SHP77 treated with DMSO at 0.1 percent for 48 hours (cell line): ENCODE measurements around the gene NIPSNAP3A.

Experiments used
- DNase-seq: peaks from one replicate; lab custom pipeline; 2025; lab: John Stamatoyannopoulos, UW

The NIPSNAP3A gene

GRCh38 chr9:104774831-104775573 is 27.5 kb downstream of the NIPSNAP3A start:
- no peak for DNase-seq

GRCh38 chr9:104775574-104775936 is 28.1 kb downstream of the NIPSNAP3A start:
- no peak for DNase-seq

DNA sequence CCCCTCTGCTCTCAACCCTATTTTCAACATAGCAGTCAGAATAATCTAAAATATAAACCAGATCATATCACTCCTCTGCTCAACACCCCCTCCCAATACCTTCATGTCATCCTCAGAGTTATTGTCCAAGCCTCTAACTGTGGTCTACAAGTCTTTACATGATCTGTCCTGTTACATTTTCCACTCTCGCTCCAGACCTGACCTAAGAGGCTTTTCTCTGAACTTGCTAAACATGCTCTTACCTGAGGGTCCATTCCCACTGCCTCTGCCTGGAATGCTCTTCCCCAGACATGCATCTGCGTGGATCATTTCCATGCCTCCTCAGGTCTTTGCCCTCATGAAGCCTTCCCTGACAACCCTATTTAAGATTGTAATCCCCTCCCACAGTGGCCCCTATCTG is 28.5 kb downstream of the NIPSNAP3A start:
- DNase-seq: no peak

- no peak for DNase-seq
Observed at GRCh38 chr9:104776797-104777196, 29.3 kb downstream of the NIPSNAP3A start.

DNA sequence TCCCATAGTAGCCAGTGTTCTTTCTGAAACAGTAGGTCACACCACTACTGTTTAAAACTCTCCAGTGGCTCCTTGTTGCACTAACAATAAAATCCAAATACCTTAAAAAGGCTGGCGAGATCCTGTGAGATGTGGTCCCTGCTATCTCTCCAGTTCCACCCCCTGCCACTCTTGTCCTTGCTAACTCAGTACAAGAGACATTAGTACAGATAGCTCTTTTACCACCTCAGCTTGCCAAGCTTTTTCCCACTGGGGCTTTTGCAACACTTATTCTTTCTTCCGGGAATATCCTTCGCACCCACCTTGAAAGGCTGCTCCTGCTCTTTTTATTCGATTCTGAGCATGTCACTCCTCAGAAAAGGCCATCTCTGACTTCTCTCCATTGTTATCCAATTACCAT is 31.3 kb downstream of the NIPSNAP3A start:
- DNase-seq: no peak

- DNase-seq: no peak
Observed at GRCh38 chr9:104779334-104779733, 31.9 kb downstream of the NIPSNAP3A start.

- DNase-seq: no peak
Observed at GRCh38 chr9:104779946-104780535, 32.6 kb downstream of the NIPSNAP3A start.

DNA sequence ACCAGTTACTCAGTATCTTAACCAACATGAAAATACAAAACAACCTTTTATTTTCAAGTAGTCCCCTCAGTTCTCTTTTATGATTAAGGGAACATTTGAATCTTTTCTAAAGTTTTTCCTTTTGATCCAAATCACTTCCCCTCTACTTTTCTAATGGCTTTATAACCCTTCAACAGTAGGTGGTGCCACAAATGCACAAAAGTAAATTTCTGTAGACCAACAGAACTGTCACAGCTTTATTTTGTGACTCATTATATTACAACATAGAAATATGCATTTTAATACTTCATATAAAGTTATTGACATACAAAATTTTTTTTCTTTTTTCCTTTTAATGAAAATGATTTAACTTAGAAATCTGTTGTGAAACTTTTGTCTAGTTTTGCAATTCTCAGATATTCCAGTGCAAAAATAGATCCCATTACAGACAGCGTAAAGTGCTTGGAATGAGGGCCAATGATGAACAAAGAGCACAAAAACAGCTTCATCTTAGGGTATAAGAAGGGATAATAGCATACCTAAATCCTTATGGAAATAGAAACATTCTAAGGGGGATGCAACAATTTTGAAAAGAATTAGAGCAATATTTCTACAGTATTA is 33.4 kb downstream of the NIPSNAP3A start:
- peak; percentile 8 for DNase-seq

- no peak for DNase-seq
Observed at GRCh38 chr9:104783588-104783987, 36.1 kb downstream of the NIPSNAP3A start.

DNA sequence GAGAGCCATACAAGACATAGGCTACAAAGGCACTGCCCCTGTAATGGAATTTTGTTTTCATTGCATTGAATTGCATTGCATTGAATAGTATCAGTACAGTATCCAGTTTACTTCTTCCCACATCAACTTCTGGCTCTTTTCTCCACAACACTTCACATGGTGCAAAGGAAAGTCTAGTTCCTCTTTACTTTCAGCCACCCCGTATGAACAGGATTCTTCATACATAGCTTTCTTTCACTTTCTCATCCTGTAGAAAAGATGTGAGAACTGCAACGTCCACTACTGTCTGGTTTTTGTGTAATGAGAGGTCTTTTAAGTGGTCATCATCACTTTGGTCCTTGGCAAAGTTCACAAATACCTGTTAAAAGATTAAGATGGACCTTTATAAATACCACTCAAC is 36.6 kb downstream of the NIPSNAP3A start:
- DNase-seq: no peak

DNA sequence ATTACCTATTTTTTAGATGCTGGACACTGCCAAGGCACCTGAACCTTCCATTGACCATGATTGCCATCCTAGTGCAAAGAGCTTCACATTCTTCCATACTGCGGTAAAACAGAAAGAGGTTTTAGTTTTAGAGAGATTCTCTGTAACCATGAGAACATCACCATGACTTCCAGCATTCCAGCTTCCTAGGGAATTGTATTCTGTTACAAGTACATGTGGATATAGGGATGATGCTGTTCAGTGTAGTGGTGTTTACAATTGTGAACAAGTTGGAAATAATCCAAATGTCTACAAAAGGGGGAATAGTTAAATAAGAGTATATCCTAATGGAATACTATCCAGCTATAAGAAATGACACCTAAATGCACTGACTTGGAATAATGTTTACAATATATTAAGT is 38.8 kb downstream of the NIPSNAP3A start:
- DNase-seq: no peak

DNA sequence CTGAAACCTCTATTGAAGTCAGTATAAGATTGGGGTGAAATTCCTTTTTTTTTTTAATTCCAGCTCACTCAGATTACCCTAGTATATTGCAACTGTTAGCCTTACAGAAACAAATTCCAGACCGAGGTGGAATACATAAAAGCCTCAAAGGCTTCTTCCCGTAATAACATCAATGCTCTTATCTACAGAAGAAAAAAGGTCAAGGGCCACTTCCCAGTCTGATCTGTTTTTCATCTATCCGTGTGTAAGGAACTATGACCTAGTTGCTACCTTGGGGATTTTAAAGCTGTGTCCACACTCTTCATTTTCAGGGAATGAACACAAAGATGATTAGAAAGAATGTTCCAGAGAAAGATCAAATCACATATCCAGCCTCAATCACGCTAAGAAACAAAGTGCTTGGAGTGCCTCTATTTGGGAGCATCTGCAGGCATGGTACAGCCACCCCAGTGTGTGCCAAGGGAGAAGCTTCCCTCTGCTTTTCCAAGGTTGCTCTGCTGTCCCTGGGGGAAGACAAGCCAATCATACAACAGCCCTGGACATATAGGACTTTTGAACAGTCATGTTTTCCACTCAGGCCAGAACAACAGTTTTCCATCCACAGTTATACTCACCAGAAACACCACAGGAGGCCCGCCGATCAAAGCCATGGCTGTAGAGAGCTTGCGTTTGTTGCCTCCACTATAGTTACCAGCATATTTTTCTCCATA is 40.0 kb downstream of the NIPSNAP3A start:
- DNase-seq: no peak

DNA sequence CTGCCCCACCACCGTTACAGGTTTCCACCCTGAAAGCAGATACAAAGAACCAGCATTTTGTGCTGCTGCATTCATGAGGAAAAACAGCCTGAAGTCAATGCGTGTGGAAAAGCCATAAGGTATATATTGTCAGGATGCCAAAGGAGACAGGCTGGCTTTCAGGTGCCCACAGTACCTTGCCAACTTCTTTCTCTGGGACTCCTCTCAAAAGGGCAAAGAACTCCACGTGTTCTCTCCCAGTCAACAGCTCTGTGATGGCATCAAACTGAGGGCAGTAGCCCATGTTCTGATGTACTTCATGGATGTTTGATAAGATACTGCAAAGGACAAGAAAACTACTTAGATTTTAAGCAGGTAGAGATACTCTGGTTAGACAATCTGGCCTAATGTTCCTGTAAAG is 40.8 kb downstream of the NIPSNAP3A start:
- DNase-seq: no peak

DNA sequence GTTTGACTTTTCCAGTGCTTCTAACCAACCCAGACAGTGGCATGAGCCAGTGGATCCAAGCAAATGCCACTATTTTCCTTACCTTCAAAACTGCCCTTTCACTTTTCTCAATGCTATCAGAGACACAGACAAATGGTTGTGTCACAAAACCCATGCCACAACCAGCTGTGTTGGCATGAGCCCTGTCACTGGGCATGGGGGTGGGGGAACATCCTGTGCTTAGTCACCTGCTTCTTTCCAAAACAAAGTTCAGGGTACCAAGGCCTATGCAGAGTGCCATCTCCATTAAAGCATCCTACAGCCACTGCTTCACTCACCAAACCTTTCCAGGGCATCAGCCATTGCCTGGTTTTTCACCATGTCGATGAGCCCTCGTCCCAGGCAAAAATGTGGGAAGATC is 46.6 kb downstream of the NIPSNAP3A start:
- no peak for DNase-seq

DNA sequence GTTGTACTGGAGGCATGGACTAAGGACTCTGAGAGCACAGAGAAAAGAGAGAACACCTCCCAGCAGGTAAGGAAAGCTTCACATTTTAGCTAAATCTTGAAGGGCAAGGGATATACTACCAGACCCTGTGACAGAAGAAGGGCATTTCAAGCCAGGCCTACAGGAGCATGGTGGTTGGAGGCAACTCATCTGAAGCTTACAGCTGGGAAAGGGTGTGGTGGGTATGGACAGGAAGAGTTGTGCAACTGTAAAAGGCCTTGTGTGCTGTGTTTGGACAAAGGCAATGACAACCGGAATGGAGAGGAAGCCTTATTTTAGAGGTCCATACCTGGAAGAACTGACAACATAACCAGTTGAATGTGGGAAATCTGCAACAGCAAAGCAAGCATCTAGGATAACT is 47.6 kb downstream of the NIPSNAP3A start:
- DNase-seq: no peak

- DNase-seq: no peak
Observed at GRCh38 chr9:104795857-104796256, 48.4 kb downstream of the NIPSNAP3A start.

GRCh38 chr9:104798209-104798995 is 50.9 kb downstream of the NIPSNAP3A start:
- no peak for DNase-seq

DNA sequence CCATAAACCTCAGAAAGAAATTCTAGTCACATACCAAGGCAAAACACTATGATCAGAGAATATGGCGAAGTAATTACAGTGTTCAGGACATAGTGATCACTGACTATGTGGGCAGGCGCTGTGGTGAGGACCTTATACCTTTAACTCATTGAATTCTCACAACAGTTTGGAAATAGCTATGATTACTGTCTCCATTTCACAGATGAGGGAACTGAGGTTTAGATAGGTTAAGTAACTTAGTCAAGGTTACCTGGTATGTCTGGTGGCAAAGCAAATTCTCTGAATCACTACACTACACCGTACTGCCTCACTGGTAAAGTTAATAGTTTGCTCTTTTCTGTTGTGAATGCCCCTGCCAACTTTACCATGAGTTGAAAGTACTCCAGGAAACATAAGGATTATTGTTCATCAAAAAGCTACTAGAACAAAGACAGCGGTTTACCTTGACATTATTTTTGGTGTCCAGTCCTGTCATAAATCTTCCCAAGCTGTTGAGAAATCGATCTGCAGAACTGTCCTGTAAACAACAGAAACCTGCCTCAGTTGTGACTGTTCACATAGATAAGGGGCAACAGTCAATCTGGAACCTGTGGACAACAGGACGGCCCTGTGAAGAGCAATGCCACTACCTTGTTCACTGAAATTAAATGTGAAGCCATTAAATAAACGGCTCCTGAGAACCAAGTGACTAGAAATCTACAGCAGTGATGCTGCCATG is 52.7 kb downstream of the NIPSNAP3A start:
- no peak for DNase-seq

DNA sequence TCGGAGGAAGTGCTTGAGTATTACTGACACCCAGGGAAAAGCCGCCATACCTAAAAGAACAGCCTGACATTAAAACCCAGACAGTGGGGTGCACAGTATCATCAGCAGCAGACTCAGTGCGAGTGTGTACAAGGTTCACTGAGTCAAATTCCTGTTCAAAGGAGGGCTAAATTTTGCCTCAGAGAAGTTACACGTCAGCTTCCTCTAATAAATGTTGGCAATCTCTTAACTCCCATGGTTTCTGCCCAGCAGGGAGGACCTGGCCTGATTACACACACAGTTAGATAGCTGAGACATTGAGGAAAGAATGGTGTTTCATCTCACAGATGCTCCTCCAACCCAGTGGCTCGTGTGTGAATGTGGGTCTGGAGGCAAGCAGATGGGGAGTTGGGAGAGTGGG is 54.6 kb downstream of the NIPSNAP3A start:
- no peak for DNase-seq

DNA sequence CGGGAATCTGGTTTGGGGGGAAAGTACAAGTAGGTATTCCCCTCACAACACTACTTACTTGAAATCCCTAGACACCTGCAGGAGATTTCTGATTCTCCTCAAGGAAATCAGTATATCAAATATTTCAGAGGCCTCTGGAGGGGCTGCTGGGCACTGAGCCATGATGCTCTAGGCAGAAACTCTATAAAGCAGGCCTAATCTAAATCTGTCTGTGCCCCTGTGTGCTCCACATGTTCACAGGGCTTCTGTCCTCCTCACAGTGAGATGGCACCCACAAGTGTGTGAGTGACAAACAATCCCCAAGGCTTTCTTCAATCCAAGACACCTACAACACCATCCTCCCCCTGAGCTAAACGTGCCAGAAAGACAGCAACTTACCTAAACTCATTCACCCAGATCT is 55.4 kb downstream of the NIPSNAP3A start:
- no peak for DNase-seq

DNA sequence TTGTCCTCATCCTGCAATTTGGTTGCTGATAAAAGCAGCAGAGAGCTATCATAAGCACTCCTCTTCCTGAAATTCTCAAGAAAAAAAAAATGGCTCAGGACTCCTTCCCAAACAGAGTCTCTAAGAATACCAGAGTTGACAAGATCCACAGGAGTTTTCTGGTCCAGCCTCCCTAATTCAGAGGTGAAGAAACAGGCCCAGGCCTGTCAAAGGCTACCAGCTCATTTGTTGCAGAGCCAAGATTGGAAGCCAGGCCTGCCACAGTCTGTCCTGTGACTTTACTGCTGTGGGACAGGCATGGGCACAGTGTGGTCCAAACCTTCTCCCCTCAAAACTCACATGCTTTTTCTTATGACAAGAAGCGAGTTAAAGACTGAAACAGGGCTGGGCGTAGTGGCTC is 58.0 kb downstream of the NIPSNAP3A start:
- DNase-seq: no peak
